Mammary epithelial cell (primary cell): Measurements from ENCODE around the gene CCDC158.

ENCODE experiments used
- CTCF ChIP-seq, 2 donors: IDR thresholded peaks in 1 of 2; conservative IDR thresholded peaks in 1 of 2; 2 replicates each; pipeline ENCODE4 v1.5.1; 2011 to 2012; ENCODE audit warnings: inconsistent platforms in 2 of 2, low read length in 2 of 2, mild to moderate bottlenecking in 2 of 2, control low read depth in 1 of 2, low read depth in 1 of 2; ENCODE audit not compliant: insufficient read depth in 1 of 2; ENCODE audit errors: extremely low read depth in 1 of 2
- EZH2 ChIP-seq: IDR thresholded peaks from 2 replicates; pipeline ENCODE4 v1.6.1; 2012; ENCODE audit warnings: low read length, inconsistent platforms, borderline replicate concordance

DNA sequence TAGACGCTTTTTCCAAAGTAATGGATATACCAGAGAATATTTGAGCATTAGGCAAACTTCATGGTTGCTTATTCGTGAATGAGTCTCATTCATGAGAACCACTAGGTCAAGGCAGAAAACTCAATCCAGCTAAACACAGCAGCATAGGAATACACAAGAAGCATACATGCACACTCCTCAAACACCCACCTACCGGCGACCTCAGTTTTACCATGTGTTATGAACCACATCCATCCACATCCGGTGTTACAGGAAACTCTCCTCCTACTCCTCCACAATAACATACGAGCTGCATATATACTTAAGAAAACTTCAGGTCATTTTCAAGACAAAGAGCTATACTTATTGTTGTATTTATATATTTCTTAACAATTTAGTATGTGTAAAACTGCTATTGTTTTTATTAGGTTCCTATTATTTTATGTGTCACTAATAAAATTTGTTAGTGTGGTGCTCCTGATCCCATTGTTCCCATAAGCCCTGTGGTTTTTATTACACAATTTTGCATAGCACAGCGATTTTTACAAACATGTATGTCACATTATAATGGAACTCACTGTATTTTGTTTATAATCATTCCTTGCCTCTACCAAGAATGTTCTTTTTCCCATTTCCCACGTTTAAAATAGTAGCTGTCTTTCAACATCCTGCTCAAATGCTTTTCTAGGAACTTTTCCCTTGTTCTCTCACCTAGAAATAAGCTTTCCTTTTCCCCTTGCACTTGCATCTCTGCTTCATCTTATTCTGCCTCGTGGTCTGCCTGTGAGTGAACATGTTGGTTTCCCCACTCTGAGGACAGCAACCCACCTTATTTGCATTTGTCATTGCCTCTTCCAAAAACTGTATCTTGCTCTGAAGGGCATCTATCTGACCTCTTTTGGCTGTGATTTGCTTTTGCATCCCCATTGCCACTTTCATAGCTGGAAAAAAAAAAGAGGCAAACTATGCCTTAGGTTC is 66.1 kb downstream of the CCDC158 start:
- TF ChIP-seq CTCF (conservative IDR thresholded peaks at IDR 0.05 in 1 of 2, IDR thresholded peaks at IDR 0.05 in 1 of 2; ENCODE audit: extremely low read depth in 1 of 2, insufficient read depth in 1 of 2, low read depth in 1 of 2, low read length in 2 of 2) (no peak), EZH2 (no peak)
